ENCODE results near the gene DAPK1.

- TF ChIP-seq EZH2 (IDR thresholded peaks at IDR 0.05) (no peak), CTCF (IDR thresholded peaks at IDR 0.05) (no peak)
Measured at GRCh38 chr9:87718231-87718630, 220.6 kb downstream of the DAPK1 start.

Data from neural progenitor cell (in vitro differentiated cells).